ENCODE measurements around the gene CLEC16A.

The CLEC16A gene

GRCh38 chr16:11023262-11024039 is 79.1 kb downstream of the CLEC16A start:
- no peak for DNase-seq (ENCODE audit: low read depth)
- TF ChIP-seq CTCF (IDR thresholded peaks at IDR 0.05; ENCODE audit: low read depth, low read length, missing control alignments), result no peak
- no peak overlapping the region for H3K4me3 ChIP-seq (ENCODE audit: low read depth, low read length)

- DNase-seq (ENCODE audit: low read depth), result no peak
- TF ChIP-seq CTCF (IDR thresholded peaks at IDR 0.05; ENCODE audit: low read depth, low read length, missing control alignments), result no peak
- H3K4me3 ChIP-seq (ENCODE audit: low read depth, low read length), result no peak overlapping the region
Measured at GRCh38 chr16:11024333-11025053, 80.1 kb downstream of the CLEC16A start.

- no peak for TF ChIP-seq CTCF (IDR thresholded peaks at IDR 0.05; ENCODE audit: low read depth, low read length, missing control alignments)
- peak; percentile 56 for DNase-seq (ENCODE audit: low read depth)
Measured at GRCh38 chr16:11025120-11025531, 80.8 kb downstream of the CLEC16A start.

GRCh38 chr16:11029948-11030347 is 85.6 kb downstream of the CLEC16A start:
- H3K4me3 ChIP-seq (ENCODE audit: low read depth, low read length), result no peak overlapping the region
- DNase-seq (ENCODE audit: low read depth), result no peak
- TF ChIP-seq CTCF (IDR thresholded peaks at IDR 0.05; ENCODE audit: low read depth, low read length, missing control alignments), result no peak

More at GRCh38 chr16:11025120-11025531, 80.8 kb downstream of the CLEC16A start:
- H3K4me3 ChIP-seq (ENCODE audit: low read depth, low read length), result no peak overlapping the region

GRCh38 chr16:11030990-11031510 is 86.7 kb downstream of the CLEC16A start:
- TF ChIP-seq CTCF (IDR thresholded peaks at IDR 0.05; ENCODE audit: low read depth, low read length, missing control alignments), result no peak

GRCh38 chr16:11032000-11032921 is 87.9 kb downstream of the CLEC16A start:
- no peak for DNase-seq (ENCODE audit: low read depth)
- no peak overlapping the region for H3K4me3 ChIP-seq (ENCODE audit: low read depth, low read length)
- TF ChIP-seq CTCF (IDR thresholded peaks at IDR 0.05; ENCODE audit: low read depth, low read length, missing control alignments), result no peak

More at GRCh38 chr16:11030990-11031510, 86.7 kb downstream of the CLEC16A start:
- no peak for DNase-seq (ENCODE audit: low read depth)
- H3K4me3 ChIP-seq (ENCODE audit: low read depth, low read length), result no peak overlapping the region
